Activated naive CD4-positive, alpha-beta T cell treated with Interleukin-2 at 50 U/mL for 16 hours (primary cell): ENCODE results near the gene KCNJ1.

Source experiments
- DNase-seq: peaks from one replicate; pipeline ENCODE4 v3.0.0-alpha.2; 2020

The KCNJ1 gene

DNA sequence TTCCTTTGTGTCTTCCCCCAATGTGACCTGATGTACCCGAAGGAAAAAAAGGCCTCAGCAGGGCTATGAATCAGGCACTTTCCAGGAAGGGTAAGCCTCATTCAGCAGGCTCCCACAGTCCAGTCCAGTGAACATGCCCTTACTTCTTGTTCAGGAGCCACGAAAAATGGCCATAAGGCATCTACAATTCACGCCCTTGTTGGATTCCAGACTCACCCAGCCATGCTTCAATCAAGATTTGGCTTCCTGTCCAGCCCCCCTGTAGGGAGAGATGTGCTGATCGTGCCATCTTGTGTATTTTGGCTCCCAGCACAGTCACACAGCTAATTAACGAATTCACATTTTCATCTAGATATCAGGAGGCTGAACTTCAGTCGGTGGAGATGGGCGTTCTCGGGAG, 14.1 kb upstream of the KCNJ1 start:
- no peak for DNase-seq

DNA sequence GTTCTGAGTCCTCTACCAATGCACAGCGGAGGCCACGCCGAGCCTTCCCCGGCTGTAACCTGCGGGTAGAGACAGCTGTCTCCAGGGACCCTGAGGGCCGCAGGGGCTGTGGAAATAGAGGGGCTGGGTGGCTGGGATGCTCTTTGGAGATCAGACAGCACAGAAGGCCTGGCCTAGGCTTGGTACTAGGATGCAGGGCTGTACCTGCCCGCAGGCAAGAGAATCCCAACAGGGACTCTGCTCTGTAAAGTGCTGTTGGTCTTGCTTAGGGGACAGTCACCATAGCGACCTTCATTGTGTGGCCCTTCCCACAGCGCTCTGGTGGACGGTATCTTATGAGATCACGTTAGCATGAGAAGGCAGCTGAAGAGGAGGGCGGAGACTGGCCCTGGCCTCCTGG, 12.7 kb upstream of the KCNJ1 start:
- no peak for DNase-seq

DNA sequence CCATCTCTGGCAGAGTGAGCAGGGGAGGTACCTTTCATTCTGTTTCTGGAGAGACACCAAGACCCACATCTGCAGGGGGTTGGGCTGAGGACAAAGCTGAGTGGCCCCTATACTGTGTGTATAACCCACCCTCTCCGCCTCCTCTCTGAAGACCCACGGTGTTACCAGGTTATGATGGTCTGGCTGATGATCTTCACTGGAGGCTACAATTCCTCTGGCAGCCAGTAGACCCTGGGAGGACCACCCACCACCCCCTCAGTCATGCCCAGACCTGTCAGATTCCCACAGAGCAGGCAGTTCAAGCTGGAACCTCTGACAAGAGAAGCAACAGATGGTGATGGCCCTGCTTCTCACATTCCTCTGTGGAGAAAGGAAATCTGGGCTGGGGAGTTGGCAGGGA, 11.4 kb upstream of the KCNJ1 start:
- no peak for DNase-seq

DNA sequence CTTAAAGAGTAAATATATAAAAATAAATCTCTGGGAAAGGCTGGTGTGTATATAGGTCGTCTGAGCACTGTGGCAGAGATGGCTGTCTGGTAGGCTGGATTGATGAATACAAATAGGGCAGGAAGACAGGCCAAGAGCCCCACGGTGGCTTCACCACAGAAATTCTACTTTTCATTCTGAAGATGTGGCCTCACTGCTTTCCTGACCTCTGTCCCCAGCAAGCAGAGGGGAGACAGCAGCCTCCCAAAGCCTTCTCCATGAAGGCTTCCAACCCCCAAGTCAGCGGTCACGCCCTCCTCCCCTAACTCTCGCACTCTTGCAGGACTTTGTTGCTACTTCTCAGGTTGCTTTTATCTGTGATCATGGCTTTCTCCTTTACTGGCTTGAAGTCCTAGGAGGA, 10.6 kb upstream of the KCNJ1 start:
- no peak for DNase-seq

GRCh38 chr11:128876133-128876650, 9.1 kb upstream of the KCNJ1 start:
- DNase-seq = no peak

DNA sequence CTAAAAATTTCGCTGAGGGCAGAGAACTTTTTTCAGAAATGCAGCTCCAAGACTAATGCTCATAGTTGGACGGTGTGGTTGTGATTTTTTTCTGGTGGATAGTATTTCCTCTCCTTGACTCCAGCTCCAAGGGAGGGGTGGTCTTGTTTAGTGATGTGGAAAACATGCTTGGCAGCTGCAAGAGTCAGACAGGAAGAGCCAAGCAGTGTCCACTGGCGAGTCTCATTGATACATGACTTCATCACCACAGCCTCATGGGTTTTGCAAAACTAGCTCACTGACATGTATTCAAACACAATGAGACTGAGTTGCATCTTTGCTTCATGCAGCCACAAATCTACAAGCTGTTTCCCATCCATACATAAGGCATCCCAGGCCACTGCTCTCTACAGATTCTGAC, 7.3 kb upstream of the KCNJ1 start:
- no peak for DNase-seq

DNA sequence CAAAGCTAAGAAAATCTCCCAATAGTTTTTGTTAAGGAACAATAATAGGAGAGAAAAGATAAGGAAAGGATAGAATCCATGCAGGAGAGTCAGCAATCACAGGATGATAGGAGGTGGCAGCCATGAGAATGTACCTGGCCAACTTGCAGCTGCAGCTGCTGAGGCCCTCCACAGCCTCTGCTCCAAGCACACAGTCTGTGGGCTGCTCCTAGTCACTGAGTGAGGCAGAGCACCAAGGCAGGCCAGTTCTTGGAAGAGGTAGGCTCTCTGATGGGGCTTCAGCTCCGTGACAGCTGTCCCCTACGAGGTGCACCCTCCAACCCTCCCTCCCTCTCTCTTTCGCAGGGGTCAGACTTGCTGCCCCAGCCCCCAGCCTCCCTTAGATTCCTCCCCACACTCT, 5.5 kb upstream of the KCNJ1 start:
- DNase-seq = no peak

DNA sequence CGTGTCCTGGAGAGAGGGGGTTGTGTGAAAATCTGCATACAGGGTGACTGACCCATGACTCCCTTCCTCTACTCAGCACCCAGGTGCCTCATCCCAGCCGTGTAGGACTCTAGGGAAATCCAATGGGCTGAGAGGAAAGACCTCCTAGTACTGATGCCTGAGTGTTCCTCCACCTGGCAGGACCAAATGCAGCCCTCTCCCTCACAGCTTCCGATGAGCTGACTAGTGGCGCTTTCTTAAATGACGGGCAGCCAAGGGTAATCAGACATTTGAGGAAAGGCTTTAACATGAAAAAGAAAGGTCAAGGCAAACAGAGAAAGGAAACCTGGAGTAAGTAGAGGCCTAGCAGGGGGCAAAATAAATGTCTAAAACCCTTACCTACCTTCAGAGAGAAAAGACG, 5.0 kb upstream of the KCNJ1 start:
- DNase-seq = no peak

GRCh38 chr11:128871168-128871610, 4.1 kb upstream of the KCNJ1 start:
- DNase-seq = no peak

DNA sequence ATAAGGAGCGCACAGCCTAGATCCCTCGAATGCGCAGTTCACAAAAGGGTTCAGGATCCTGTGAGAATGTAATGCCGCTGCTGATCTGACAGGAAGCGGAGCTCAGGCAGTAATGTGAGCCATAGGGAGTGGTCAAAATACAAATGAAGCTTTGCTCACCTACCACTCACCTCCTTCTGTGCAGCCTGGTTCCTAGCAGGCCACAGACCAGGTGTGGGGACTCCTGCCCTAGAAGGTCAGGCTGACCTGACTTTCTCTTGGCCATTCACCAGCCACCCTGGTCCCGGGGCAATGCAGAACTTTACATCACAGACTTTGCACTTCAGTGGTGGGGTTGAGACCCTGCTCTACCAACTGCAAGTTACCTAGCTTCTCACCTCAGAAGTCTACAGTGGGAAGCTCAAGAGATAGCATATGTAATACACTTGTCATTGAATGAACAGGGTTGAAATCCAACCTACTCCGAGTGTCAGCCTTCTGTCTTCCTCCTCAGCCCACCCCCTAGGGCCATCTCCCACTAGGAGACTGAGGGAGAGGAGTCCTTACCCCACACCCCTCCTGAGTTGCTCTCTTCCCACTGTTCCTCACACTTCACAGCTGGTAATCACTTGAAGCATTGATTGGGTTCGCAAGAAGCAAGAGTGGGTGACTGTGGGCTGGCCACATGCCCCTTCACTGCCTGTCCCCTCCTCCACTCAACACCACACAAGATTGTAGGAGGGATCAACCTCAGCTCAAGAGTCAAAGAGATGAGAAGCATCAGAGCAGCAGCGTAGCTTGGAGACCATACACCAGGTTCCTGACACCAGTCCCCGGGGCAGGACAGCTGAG, 2.0 kb upstream of the KCNJ1 start:
- no peak for DNase-seq

GRCh38 chr11:128865490-128865889, 1.6 kb downstream of the KCNJ1 start:
- DNase-seq = no peak

GRCh38 chr11:128862908-128863660, 4.0 kb downstream of the KCNJ1 start:
- DNase-seq = no peak

DNA sequence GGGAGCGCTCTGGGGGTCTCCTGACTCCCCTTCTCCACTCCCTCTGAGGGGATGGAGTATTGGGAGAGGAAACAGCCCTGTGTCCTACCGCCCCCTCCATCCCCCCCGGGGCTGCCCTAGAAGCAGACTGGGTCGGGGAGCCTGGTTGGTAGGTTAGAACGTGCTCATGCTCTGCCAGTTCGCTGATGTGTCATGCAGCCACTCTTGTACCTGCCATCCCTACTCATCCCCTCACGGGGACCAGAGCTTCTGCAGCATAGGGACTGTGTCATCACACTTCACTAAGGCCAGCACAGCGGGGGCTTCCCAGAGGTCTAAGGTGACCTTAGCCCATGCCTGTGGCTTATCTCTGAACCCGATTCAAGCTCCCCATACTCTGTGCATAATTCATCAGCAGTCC, 4.7 kb downstream of the KCNJ1 start:
- DNase-seq = no peak

- DNase-seq = no peak
Measured at GRCh38 chr11:128860571-128861361, 6.3 kb downstream of the KCNJ1 start.

DNA sequence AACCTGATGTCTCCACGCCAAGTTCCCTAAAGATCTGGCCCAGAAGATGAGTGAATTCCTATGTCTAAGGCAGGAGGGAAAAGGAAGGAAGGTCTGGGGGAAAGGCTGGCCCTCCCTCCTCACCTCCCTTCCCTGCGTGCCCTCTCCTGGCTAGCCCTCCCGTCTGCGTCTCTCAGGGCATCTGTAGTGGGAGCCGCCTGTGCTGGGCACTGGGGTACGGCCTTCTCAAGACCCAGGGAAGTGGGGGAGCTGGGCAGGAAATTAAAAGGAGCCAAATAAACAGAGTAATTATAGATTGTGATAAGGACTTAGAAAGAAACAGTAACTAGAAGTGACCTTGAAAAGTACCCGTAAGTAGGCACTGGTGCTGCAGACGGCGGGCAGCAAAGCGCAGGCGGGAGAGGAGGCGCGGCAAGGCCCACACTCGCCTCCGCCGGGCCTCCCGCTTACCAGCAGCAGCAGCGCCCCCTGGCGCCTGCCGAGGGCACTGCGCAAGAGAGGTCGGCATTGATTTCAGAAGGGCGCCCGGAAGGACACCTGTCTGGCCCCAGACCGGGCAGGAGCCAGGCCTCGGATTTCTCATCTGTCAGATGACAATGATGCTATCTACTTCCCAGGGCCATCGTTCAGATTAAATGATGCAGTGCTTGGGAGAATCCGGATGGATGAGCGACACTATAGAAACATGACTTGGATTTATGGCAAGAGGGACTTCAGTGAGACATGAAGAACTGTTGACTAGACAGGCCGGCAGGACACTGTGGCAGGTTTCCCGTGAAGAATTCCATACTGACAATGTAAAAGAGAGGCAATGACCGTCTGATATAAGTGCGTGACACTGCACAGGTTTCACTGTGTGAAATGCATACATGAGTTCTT, 7.3 kb downstream of the KCNJ1 start:
- DNase-seq = peak; percentile 81

- no peak for DNase-seq
Measured at GRCh38 chr11:128857341-128857740, 9.8 kb downstream of the KCNJ1 start.

DNA sequence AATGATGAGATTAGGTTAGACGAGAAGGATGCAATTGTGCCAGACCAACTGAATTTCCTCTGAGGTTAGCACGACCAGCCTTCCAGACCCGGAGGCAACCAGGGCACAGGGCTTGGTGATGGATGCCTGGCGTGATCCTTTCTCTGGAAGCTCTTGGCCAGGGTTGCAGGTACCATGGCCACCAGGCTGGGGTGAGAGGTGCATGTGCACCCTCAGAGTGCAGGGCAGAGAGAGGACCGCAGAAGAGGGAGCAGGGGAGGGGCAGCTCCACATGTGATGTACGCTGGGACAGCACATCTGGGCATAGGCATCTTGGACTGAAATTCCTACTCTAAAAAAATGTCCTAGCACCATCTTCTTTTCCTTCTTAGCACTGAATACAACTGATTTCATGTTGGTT, 10.9 kb downstream of the KCNJ1 start:
- DNase-seq = no peak

- DNase-seq = no peak
Measured at GRCh38 chr11:128854841-128855240, 12.3 kb downstream of the KCNJ1 start.

DNA sequence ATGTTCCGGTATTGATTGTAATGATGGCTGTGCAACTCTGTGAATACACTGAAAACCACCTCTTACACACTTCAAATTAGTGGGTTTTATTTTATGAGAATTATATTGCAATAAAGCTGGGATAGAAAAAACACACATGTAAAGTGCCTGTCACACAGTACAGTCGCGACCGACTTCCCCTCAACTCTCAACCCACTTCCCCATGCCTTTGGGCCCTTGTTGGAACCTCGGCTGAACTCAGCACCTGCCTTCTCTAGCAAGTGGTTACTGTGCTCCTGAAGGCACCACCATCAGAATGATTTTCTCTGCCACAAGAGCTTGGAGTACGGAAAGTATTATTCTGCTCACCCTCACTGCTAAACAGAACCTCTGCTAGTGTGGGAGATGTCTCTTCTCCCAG, 13.5 kb downstream of the KCNJ1 start:
- no peak for DNase-seq

GRCh38 chr11:128852327-128853023, 14.6 kb downstream of the KCNJ1 start:
- DNase-seq = no peak

GRCh38 chr11:128848815-128849455, 18.2 kb downstream of the KCNJ1 start:
- peak; percentile 73 for DNase-seq
